GM13976 (cell line): Measurements from ENCODE around the gene GDPD5.

Source experiments
- DNase-seq: peaks from one replicate; pipeline ENCODE4 v3.0.0; 2012; ENCODE audit warnings: low spot score
- CTCF ChIP-seq: IDR thresholded peaks from 2 replicates; pipeline ENCODE4 v1.5.1; 2012; ENCODE audit warnings: borderline replicate concordance, mild to moderate bottlenecking; ENCODE audit not compliant: insufficient read depth; ENCODE audit errors: extremely low read depth, missing control alignments, control extremely low read depth
- in situ Hi-C: fragments of 300-500 bp; cut with MboI; formaldehyde crosslinking; loops from one replicate; pipeline ENCODE4 v1.12.0; 2022; ENCODE audit warnings: low sequenced_read_pairs, mixed read lengths, inconsistent platforms; ENCODE audit not compliant: unreplicated experiment

The GDPD5 gene

GRCh38 chr11:75527938-75528735, 2.4 kb upstream of the GDPD5 start:
- TF ChIP-seq CTCF: no peak
- in situ Hi-C loops: no loop called here
- DNase-seq: no peak

DNA sequence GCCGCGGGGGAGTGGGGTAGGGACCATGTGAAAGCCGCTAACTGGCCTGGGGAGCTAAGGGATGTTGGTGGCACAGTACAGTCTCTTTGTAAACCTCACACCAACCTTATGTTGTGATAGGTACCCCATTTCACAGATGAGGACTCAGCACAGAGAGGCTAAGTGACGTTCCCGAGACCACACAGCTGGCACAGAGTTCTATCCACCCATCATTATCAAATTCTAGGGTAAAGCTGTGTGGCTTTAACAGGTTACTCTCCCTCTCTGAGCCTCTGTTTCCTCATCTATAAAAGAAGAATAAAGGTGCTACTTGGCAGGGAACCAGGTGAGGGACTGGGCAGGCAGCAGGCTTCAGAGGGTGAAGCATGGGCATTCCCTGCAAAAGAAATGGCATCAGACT, 1.4 kb upstream of the GDPD5 start:
- no peak for TF ChIP-seq CTCF
- in situ Hi-C loops: no loop called here
- DNase-seq: no peak

DNA sequence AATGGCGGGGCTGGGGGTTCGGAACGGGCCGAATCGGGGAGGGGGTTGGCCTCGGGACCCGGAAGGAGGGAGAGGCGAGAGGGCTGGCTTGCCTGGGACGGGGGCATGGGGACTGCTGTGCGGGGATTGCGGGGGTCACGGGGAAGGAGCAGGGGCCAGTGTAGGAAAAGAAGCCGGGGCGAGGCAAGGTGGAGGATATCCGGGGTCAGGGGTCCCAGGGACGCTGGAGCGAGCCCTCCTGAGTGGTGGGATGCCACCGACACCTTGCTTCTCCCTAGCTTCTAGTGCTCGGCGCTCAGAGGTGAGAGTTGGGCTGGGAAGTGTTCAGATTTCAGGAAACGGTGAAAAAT, 426 bp upstream of the GDPD5 start:
- no peak for TF ChIP-seq CTCF
- in situ Hi-C loops: no loop called here

DNA sequence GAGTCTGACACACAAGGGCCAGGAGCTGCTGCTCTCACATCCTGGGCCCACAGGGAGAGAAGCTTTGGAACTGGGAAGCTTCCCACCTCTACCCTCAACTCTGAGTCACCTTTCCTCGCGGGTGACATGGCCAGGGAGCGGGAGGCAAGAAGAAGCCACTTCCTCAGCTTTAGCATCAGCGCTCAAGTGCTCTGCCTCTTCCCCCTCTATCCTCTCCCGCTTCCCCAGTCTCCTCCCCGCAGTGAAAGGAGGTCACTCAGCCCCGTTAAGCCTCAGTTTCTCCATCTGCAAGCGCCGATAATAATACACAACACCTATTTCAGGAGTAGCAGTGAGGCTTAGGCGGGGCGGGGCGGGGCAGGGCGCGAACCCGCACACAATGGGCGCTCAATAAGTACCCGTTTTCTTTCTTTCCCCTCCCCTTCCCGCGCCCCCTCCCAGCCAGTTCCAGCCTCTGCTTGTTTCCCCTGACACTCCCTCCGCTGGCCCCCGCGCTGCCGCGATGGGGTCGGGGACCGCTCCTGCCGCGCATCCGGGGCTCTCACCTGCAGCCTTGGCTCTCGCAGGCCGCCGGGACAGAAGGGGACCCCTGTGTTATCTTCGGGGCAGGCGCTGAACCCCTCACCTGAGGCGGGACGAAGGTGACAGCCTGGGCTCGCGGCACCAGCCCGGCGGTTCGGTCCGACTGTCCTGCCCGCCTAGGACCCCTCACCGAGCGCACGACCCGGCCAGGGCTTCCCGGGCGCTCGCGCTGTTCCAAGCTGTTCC, 892 bp downstream of the GDPD5 start:
- TF ChIP-seq CTCF: no peak
- in situ Hi-C loops: no loop called here
- DNase-seq: no peak

More for the DNA sequence above, 426 bp upstream of the GDPD5 start:
- no peak for DNase-seq

GRCh38 chr11:75523811-75524664, 1.7 kb downstream of the GDPD5 start:
- DNase-seq: no peak
- TF ChIP-seq CTCF: no peak
- in situ Hi-C loops: no loop called here

- TF ChIP-seq CTCF: no peak
- in situ Hi-C loops: no loop called here
- DNase-seq: no peak
Observed at GRCh38 chr11:75523189-75523588, 2.6 kb downstream of the GDPD5 start.
